Epithelial cell of esophagus (primary cell): Measurements from ENCODE around the gene HYDIN.
"Not testable (repeated sequence)": the region's sequence is repeated elsewhere in the genome, so short reads cannot be mapped to it uniquely, and the experiment has no call there.

ENCODE experiments used
- DNase-seq: peaks from one replicate; pipeline ENCODE4 v3.0.0; 2010; ENCODE audit warnings: low read depth
- H3K4me3 ChIP-seq: 2 replicates; pipeline ENCODE4 v1.5.1; 2011; ENCODE audit warnings: mild to moderate bottlenecking, low read length, control low read depth

Gene HYDIN

GRCh38 chr16:71070651-71071050 lies 159.9 kb downstream of the HYDIN start:
- not testable (repeated sequence) for DNase-seq, H3K4me3 ChIP-seq

GRCh38 chr16:71069842-71070241 lies 160.7 kb downstream of the HYDIN start:
- not testable (repeated sequence) for DNase-seq, H3K4me3 ChIP-seq

- not testable (repeated sequence) for H3K4me3 ChIP-seq, DNase-seq
Observed at GRCh38 chr16:71053897-71054609, 176.5 kb downstream of the HYDIN start.

GRCh38 chr16:71050307-71050706 lies 180.2 kb downstream of the HYDIN start:
- not testable (repeated sequence) for H3K4me3 ChIP-seq, DNase-seq

GRCh38 chr16:71039368-71040111 lies 191.0 kb downstream of the HYDIN start:
- H3K4me3 ChIP-seq, DNase-seq: not testable (repeated sequence)

DNA sequence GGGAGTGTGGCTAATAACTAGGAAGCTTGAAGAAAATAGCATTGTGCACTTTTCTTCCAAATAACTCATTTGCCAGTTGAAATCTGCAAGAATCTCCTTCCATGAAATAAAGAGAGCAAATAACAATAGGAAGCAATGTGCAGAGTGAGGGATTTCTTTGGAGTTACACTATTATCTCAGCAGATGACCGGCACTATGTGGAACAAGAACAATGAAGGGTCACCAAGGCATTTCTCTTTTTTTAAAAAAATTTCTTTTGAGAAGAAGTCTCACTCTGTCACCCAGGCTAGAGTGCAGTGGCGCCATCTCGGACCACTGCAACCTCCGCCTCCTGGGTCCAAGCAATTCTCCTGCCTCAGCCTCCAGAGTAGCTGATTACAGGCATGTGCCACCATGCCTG lies 192.1 kb downstream of the HYDIN start:
- not testable (repeated sequence) for DNase-seq, H3K4me3 ChIP-seq

DNA sequence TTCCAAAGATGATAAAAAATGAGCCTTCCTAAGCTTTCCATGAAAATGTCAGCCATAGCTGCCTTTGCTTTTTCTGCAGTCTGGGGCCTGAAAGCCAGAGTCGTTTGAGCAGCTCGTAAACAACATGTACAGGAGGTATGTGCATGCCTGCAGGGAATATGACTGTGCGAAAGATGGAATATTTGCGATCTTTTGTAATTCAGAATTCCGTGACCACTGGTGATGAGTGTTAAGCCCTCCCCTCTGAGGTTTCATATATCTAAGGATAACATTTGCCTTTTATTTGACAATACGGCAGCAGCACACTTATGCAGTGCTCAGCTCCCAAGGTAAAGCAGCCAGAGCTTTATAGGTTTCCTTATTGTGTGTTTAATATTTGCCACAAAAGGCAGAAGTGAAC lies 192.5 kb downstream of the HYDIN start:
- not testable (repeated sequence) for H3K4me3 ChIP-seq
- DNase-seq, result peak; percentile 34

DNA sequence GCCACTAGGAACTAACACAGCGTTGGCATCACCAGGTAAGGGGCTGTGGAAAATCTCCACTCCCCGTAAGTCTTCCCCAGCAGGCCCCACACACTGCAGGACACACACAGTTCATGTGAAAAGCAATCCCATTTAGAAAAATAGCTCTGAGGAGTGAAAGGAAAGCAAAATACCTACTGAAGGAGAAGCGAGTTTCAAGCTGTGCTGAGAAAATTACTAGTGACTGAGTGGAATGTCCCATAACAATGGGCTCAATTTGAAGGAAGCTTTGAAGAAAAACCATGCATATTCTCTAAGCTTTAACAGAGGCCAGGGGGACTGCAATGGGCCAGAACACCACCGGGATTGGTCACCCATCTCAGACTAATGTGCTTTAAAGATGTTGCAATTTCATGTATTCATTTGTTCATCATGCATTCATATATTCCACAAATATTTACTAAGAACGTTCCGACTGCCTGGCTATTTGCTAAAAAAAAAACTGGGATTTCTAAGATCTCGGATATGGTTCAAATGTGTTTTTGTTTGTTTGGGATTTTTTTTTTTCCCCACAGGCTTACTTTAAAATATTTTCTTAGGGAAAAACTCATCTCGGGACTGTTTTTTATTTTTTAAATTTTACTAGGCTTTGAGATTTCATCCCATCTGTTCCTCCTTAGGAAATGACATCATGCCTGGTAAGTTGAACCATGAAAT lies 202.3 kb downstream of the HYDIN start:
- H3K4me3 ChIP-seq, DNase-seq: not testable (repeated sequence)

DNA sequence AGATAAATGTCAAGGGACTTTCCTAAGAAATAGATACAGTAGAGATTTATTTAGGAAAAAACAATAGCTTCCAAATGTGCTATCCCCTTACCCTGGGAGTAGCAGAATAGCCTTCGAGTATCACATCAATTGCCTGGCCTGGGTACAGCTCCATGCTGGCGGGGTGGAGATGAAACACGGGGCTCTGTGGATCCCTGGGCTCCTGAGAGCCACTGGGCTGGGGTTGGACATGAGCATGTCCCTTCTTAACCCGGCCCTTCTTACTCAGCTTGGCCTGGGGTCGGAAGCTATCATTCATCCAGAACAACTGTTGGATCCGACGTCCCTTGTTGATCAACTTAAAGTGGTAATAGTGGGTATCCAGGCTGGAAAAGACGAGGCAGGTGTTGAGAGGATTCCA lies 203.0 kb downstream of the HYDIN start:
- not testable (repeated sequence) for DNase-seq, H3K4me3 ChIP-seq

- H3K4me3 ChIP-seq, DNase-seq: not testable (repeated sequence)
Observed at GRCh38 chr16:71023851-71024439, 206.6 kb downstream of the HYDIN start.

DNA sequence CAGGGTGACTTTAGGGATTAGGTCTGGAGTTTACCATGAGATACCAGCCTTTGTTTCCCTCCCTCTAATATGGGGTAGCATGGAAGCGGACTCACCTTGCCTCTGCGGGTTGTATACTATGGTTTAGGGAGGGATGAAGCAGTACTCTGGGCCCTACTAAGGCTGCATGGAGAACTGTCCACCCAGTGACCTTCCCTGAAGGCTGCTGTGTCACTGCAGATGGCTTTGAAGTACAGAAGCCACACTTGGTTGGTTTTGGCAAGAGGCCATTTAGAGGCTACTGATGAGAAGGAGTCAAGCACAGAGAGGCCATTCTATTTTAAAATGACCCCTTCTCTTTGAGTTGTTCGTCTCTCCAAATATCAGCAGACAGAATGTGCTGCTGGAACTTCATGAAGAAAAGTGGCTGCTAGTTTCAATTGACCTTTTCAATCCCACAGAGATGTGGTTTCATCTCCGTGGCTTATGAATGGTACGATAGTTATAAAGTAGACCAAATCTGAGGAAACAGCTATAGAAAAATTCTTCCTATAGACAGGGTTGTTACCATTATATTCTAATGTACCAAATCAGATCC lies 208.5 kb downstream of the HYDIN start:
- DNase-seq, H3K4me3 ChIP-seq: not testable (repeated sequence)

GRCh38 chr16:71019067-71019682 lies 211.3 kb downstream of the HYDIN start:
- not testable (repeated sequence) for DNase-seq, H3K4me3 ChIP-seq

DNA sequence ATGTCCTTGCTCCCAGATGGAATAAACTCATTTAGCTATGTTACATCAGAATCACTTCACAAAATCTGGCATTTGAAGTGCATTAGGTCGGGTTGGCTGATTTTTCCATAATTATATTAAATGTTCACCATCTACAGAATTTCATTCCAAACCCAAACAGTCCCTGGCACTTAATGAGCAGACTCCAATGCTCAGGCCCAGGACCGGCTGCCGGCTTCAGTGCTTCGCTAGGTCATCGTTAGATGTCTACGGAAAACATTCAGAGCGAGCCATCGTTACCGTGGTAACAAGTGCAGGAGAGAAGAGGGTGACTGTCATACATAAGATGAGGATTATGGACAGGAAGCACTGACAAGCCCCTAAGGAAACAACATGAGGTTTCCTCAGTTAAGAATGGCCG lies 215.1 kb downstream of the HYDIN start:
- H3K4me3 ChIP-seq, DNase-seq: not testable (repeated sequence)

DNA sequence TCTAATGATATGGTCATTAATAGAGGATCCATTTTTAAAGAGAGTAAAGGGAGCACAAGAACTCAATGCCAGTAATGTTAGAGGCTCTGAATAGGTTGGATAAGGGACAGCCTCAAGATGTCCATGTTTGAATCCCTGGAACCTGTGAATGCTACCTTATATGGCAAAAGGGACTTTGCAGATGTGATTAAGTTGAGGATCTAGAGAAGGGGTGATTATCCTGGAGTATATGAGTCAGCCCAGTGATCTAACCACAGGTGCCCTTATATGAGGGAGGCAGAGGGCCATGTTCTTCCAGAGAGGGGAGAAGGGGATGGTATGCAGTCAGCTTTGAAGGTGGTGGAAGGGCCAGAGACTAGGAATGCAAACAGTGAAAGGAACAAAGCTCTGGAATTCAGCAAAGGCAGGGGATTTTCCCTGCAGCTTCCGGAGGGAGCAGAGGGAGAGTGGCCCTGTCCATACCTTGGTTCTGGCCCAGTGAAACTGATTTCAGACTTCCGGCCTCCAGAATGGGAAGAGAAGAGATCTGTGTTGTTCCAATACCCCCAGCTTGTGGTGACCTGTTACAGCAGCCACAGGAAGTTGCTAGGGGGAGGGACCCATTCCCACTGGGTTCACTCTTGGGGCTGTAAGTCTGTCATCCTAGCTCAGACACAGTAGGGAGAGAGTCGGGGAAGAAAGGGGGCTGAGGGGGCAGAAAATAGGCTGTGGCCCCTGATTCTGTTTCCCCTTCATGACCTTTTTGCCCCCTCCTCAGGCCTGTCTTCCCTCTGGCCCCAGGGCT lies 220.9 kb downstream of the HYDIN start:
- H3K4me3 ChIP-seq, DNase-seq: not testable (repeated sequence)

DNA sequence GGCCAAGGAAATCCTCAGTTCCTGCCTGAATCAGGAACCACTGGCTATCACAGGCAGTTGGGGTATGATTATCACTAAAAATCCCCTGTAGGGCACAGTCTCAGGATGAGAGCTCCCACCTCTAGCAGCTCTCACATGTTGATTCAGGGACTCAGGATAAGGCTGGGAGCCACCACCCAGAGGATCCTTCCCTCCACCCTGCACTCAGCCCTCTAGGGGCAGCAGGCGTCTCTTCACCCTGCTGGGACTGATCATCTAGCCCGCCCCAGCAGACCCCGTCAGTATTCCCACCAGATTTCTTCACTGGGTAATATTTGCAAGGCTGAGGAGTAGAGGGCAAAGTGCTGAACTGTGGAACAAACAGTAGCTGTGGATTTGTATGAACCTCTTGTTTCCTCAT lies 224.0 kb downstream of the HYDIN start:
- DNase-seq, H3K4me3 ChIP-seq: not testable (repeated sequence)
